T-helper 1 cell treated with Interleukin-12 subunit alpha and Interleukin-12 subunit beta and Interleukin-4 antibody, amounts not matched to agents 30 ng/mL and 1 ng/mL, for 36 hours (primary cell): ENCODE measurements around the gene PIGM. TPM values are rescaled to one million over a fixed set of nuclear protein-coding genes. Genes with fewer than 3 reads are reported as not detected.

Experiments
- intact Hi-C: fragments of 100-400 bp; cut with micrococcal nuclease; formaldehyde crosslinking; loops from one replicate; pipeline ENCODE4 v1.15.1; 2024
- total RNA-seq: library from RNA; stranded (reverse); gene quantifications from 2 replicates; pipeline ENCODE4 v1.2.3, GENCODE V29; 2022

The PIGM gene
- total RNA-seq, 1 donor from 2014 or later, result 5.7 TPM

DNA sequence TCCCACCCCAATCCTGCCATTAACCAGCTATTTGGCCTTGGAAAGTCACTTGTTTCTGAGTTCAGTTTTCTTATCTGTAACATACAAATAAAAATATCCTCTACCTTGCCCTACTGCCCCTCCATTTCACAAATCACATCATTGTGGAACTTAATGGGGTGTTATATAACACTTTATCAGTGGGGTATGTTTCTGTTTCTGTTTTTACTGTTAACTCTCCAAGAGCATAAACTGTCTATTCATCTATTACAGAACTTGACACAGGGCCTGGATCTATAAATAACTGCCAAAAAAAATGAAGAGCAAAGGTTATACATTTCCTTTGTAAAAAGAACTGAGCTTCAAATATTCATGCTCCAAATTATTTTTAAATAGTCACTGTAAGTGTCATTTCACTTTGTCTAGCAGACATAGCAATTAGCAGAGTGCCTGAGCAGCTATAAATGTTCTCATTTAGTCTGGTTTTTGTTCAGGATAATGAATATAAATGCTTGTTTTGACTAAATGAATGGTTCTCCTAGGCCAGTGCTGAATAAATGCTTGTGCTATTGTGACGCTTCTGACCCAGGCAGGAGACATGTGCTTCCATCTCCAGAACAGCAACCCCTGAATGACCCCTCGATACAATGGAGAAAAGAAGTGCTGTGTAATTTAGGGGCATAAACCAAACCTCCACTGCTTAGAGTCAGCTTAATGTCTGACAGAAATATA is 7.4 kb downstream of the PIGM start:
- intact Hi-C loops, result no loop called here

DNA sequence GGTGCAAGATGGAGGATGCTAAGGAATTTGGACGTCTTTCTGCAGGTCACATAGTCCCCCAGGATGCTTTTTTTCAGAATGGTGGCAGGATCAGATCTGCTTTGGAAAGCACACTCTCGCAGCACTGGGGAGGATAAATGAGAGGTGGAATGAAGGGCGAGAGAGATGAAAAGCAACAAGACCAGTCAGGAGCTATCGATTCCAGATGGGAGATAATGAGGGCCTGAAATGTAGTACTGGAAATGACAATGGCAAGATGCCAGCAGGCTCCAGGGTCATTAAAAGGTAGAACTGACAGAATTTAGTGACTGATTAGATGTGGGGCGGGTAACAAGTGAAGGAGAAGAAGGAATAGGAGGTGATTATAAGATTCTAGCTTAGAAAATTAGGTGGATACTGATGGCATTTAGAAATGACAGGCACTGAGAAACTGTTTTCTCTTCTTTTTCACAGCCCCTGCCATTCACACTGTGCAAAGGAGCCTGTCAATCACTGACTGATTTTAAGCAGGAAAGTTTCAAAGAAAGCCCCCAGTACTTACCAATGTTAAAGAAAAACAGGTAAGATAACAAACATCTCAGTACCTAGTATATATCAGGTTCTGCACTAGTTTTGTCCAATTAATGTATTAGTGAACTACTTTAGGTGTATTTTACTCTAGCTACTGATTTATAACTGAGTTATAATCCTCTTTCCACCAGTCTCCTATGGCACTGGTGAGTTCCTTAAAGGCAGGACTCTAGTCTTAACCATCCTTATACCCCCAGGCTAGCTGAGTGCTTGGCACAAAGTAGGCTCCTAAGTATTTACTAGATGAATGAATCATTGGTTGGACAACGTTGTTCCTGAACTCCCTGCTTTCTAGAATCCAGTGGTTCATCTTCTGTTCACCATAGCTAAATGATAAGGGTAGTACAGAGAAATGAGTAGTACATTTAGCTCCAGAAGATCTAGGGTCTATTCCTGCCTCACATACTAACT is 9.2 kb downstream of the PIGM start:
- intact Hi-C loops, result no loop called here

- intact Hi-C loops, result no loop called here
These were observed 10.3 kb downstream of the PIGM start for GRCh38 chr1:160021376-160022074.

- intact Hi-C loops, result no loop called here
These were observed 11.6 kb downstream of the PIGM start for GRCh38 chr1:160020196-160020595.

DNA sequence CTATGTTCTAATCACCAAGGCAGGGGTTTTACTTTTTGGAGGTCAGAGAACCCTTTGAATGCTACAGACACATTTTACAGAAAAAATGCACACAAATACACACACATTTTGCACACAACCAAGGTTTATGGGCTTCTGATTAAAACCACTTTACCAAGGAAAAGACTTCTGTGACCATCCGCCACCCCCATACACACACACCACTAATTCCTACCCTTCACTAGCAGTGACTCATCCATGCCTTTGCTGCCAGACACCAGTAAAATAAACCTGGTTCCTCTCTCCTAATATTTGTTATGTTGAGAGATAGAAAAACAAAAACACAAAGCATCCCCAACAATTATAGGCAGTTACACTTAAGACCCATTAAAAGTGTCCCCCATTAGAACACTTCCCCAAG is 12.9 kb downstream of the PIGM start:
- intact Hi-C loops, result no loop called here

DNA sequence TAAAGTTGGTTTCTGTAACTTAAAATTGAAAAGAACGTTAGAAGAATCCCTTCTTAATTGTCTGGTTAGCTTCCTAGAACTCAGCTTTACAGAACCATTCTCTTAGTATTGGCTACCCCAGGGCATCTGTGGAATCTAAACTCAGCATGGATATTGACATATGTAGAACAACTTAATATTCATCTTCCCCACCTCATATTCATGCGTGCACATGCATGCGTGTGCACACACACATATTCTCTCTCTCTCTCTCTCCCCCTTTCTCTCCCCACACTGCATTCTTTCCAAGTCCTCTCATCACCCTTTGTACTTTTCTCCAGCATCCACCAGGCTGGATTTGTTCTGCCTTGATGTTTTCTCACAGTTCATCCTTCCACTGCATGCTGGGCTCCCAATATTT is 13.4 kb downstream of the PIGM start:
- intact Hi-C loops, result no loop called here

GRCh38 chr1:160017592-160017991 is 14.2 kb downstream of the PIGM start:
- intact Hi-C loops, result no loop called here

GRCh38 chr1:160011781-160012180 is 20.0 kb downstream of the PIGM start:
- intact Hi-C loops, result no loop called here

DNA sequence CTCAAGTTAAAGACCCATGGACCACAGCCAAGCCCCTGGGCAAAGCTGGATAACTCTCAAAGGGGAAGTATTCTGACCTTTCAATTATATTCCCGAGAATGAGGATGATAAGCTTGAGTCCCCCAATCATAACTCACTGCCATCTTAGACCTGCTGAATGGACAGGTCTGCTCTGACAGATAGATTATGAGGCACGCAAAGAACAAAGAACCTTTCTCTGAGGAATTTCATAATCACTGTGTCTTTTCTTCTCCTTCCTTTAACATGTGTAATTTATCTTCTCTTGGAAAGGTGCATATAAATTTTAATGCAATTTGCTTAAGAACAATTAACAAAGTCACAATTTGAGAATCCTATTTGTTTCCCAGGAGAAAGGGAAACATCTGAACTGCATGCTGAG is 22.0 kb downstream of the PIGM start:
- intact Hi-C loops, result loop anchor here (5.0 kb wide), 1 partner anchor 798 kb away; no protein-coding TSS in a partner anchor

DNA sequence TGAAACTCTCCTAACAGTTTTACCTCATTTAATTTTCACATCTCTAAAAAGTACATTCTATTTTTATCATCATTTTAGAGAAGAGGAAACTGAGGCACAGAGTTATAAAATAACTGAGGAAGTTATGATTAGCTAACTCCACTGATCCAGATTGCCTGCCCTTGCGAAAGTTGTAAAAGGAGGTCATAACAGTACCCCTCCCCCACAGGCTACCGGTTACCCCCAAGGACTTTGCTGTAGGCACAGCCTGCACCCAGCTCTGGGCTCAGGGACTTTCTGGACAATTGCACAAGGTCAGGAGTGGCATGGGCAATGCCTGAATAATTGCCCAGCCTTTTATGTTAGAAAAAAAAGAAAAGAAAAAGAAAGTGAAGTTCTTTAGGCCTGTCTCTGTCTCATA is 22.7 kb downstream of the PIGM start:
- intact Hi-C loops, result loop anchor here (5.0 kb wide), 1 partner anchor 797 kb away; no protein-coding TSS in a partner anchor

DNA sequence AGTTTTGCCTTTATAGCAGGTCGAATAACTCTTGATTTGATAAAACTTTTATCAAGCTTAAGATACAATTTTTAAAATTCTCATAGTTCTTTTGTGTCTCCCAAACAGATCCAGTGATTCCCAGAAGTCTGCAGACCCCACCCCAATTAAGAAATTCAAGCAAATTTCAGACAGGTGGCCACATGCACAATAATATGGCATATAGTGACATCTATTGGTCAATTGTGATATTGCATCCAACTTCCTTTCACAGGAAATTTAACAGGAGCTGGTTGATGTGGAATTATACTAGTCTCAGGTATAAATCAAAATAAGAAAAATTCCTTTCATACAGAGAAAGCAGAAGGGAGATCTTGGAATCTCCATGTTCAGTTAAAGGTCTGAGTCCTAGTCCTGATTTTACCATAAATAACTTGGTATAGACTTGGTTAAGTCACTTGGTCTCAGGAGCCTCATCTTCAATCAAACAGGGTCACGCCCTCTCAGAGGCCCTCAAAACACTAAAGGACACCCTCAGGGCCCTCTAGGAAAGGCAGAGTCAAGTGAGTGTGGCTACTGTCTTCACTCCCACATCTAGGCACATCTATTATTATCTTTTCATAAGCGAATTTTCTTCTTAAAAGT is 24.1 kb downstream of the PIGM start:
- intact Hi-C loops, result loop anchor here (1.0 to 5.0 kb wide), 5 partner anchors 77 to 875 kb away; no protein-coding TSS in a partner anchor

GRCh38 chr1:160006312-160006940 is 25.4 kb downstream of the PIGM start:
- intact Hi-C loops, result loop anchor here (1.0 to 5.0 kb wide), 6 partner anchors 25 to 874 kb away; partner anchors contain the start of genes DUSP23 and PIGM

- intact Hi-C loops, result loop anchor here (5.0 kb wide), 1 partner anchor 793 kb away; no protein-coding TSS in a partner anchor
These were observed 26.7 kb downstream of the PIGM start for GRCh38 chr1:160005070-160005469.

DNA sequence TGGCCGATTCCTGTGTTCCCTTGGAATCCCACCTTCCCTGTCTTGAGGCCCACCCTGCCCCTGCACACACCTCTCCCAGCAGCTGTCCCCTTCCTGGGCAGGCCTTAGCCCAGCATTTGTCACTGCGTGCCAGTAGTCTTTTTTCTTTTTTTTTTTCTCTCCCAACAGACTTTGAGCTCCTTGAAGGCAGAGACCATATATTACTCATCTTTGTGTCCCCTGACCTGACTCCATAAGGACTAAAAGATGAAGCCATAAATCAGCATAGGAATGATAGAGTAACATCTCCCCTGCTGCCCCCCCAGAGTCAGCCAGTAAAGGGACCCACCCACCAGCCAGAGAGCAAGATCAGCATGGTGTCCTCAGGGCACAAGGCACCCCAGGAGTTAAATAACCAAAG is 27.4 kb downstream of the PIGM start:
- intact Hi-C loops, result no loop called here

- intact Hi-C loops, result no loop called here
These were observed 27.8 kb downstream of the PIGM start for GRCh38 chr1:160004001-160004400.

GRCh38 chr1:160001440-160001839 is 30.4 kb downstream of the PIGM start:
- intact Hi-C loops, result no loop called here

DNA sequence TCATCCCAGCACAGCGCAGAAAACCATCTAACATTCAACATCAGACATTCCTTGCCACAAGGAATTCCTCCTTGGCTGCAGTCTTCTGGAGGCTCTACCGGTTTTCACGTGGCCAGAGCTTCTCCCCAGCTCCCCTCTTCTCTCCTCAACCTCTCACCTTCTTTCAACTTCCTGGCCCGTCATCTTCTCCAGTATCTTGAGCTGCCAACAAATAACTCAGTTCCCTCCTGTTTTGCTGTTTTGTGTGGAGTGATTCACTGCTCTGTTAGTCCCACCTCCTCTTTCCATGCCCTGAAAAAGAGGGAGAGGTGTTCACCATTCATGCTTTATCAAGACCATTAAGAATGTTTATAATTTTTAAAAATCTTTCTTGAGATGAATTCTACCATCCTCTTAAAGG is 32.6 kb downstream of the PIGM start:
- intact Hi-C loops, result no loop called here

DNA sequence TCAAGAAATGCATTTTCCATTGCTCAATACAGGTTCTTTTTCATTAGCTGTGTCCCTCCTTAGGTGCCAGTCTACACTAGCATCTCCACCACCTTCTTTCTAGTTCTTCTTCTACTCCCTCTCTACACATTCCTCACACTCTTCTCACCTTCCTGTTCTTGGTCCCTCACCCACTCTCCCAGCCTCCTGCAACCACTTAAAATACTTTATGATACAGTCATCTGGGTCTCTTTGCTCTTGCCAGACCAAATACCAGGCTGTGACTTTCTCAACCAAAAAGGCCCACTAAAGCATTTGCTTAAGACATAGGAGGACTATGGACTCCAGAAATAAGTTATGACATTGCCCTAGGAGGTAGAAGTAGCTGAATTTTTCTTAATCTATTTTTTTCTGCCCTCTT is 35.1 kb downstream of the PIGM start:
- intact Hi-C loops, result no loop called here

GRCh38 chr1:159994896-159995295 is 36.9 kb downstream of the PIGM start:
- intact Hi-C loops, result no loop called here

GRCh38 chr1:159993911-159994310 is 37.9 kb downstream of the PIGM start:
- intact Hi-C loops, result no loop called here

DNA sequence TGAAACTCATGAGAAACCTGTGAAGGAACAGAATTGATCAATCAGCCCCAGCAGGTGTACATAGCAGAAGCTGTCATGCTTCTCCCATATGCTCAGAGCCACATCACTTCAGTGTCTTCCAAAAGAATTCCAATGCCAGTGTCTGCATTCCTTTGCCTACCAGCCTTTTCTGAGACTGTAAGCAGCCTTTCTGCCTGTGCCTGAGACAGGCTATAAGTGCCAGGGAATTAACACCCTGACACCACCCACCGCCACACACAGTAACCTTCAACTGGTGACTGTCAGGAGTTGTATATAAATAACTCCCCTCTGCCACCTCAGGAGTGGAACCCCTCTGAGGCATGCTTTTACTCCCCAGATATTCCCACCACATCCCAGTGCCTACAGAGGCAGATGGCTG is 39.6 kb downstream of the PIGM start:
- intact Hi-C loops, result no loop called here
